ENCODE results near the gene DCUN1D4.

The DCUN1D4 gene

GRCh38 chr4:51859476-51860031 lies 16.6 kb downstream of the DCUN1D4 start:
- H3K27ac ChIP-seq = peak overlapping the region; percentile 64

GRCh38 chr4:51862199-51862598 lies 19.2 kb downstream of the DCUN1D4 start:
- Histone ChIP-seq H3K4me1 (peaks cover 23% of the 10 kb centered on the region), H3K9ac (no peak overlapping the region), H3K36me3 (ENCODE audit: control insufficient read depth, insufficient read depth, low read length) (no peaks in the 10 kb centered on the region), H3K27ac (no peak overlapping the region), H3K4me2 (ENCODE audit: low read length) (no peak overlapping the region), H2AFZ (no peak overlapping the region), H3K9me3 (ENCODE audit: control insufficient read depth, low read length) (no peaks in the 10 kb centered on the region), H3K4me3 (ENCODE audit: low read depth, low read length) (no peak overlapping the region), H3K79me2 (peaks cover 17% of the 10 kb centered on the region), H3K27me3 (ENCODE audit: control insufficient read depth, insufficient read depth, low read length) (no peaks in the 10 kb centered on the region)
- no peak for TF ChIP-seq CTCF (IDR thresholded peaks at IDR 0.05)

More at GRCh38 chr4:51859476-51860031, 16.6 kb downstream of the DCUN1D4 start:
- Histone ChIP-seq H3K36me3 (ENCODE audit: control insufficient read depth, insufficient read depth, low read length) (no peaks in the 10 kb centered on the region), H3K4me1 (peaks cover 29% of the 10 kb centered on the region), H3K9me3 (ENCODE audit: control insufficient read depth, low read length) (no peaks in the 10 kb centered on the region), H3K4me2 (ENCODE audit: low read length) (peak overlapping the region; percentile 41), H3K27me3 (ENCODE audit: control insufficient read depth, insufficient read depth, low read length) (no peaks in the 10 kb centered on the region), H2AFZ (no peak overlapping the region), H3K4me3 (ENCODE audit: low read depth, low read length) (no peak overlapping the region), H3K9ac (no peak overlapping the region), H3K79me2 (peaks cover 10% of the 10 kb centered on the region)
- no peak for TF ChIP-seq CTCF (IDR thresholded peaks at IDR 0.05)

- H3K4me2 ChIP-seq (ENCODE audit: low read length) = no peak overlapping the region
Observed at GRCh38 chr4:51862781-51863180, 19.8 kb downstream of the DCUN1D4 start.

GRCh38 chr4:51865717-51866116 lies 22.8 kb downstream of the DCUN1D4 start:
- H3K9ac ChIP-seq = no peak overlapping the region
- no peak overlapping the region for H3K4me2 ChIP-seq (ENCODE audit: low read length)
- H3K4me1 ChIP-seq = peaks cover 4% of the 10 kb centered on the region
- no peak overlapping the region for H3K4me3 ChIP-seq (ENCODE audit: low read depth, low read length)
- no peak overlapping the region for H2AFZ ChIP-seq
- H3K9me3 ChIP-seq (ENCODE audit: control insufficient read depth, low read length) = no peaks in the 10 kb centered on the region
- H3K79me2 ChIP-seq = peaks cover 13% of the 10 kb centered on the region
- H3K27ac ChIP-seq = no peak overlapping the region
- TF ChIP-seq CTCF (IDR thresholded peaks at IDR 0.05) = no peak
- no peaks in the 10 kb centered on the region for H3K36me3 ChIP-seq (ENCODE audit: control insufficient read depth, insufficient read depth, low read length)
- no peaks in the 10 kb centered on the region for H3K27me3 ChIP-seq (ENCODE audit: control insufficient read depth, insufficient read depth, low read length)

More at GRCh38 chr4:51862781-51863180, 19.8 kb downstream of the DCUN1D4 start:
- Histone ChIP-seq H3K9ac (no peak overlapping the region), H3K79me2 (peaks cover 17% of the 10 kb centered on the region), H3K4me3 (ENCODE audit: low read depth, low read length) (no peak overlapping the region), H3K36me3 (ENCODE audit: control insufficient read depth, insufficient read depth, low read length) (no peaks in the 10 kb centered on the region), H2AFZ (no peak overlapping the region), H3K4me1 (peaks cover 17% of the 10 kb centered on the region), H3K27ac (no peak overlapping the region), H3K9me3 (ENCODE audit: control insufficient read depth, low read length) (no peaks in the 10 kb centered on the region), H3K27me3 (ENCODE audit: control insufficient read depth, insufficient read depth, low read length) (no peaks in the 10 kb centered on the region)
- no peak for TF ChIP-seq CTCF (IDR thresholded peaks at IDR 0.05)

- no peaks in the 10 kb centered on the region for H3K27me3 ChIP-seq (ENCODE audit: control insufficient read depth, insufficient read depth, low read length)
- no peak overlapping the region for H3K27ac ChIP-seq
- no peak overlapping the region for H3K9ac ChIP-seq
- H3K79me2 ChIP-seq = peaks cover 13% of the 10 kb centered on the region
- no peaks in the 10 kb centered on the region for H3K9me3 ChIP-seq (ENCODE audit: control insufficient read depth, low read length)
- no peak for TF ChIP-seq CTCF (IDR thresholded peaks at IDR 0.05)
- H3K4me1 ChIP-seq = peaks cover 8% of the 10 kb centered on the region
- no peak overlapping the region for H3K4me3 ChIP-seq (ENCODE audit: low read depth, low read length)
- H2AFZ ChIP-seq = no peak overlapping the region
- no peak overlapping the region for H3K4me2 ChIP-seq (ENCODE audit: low read length)
- H3K36me3 ChIP-seq (ENCODE audit: control insufficient read depth, insufficient read depth, low read length) = no peaks in the 10 kb centered on the region
Observed at GRCh38 chr4:51866835-51867234, 23.9 kb downstream of the DCUN1D4 start.
